A549 (cell line): ENCODE results near the gene CSE1L. TPM values are rescaled to one million over a fixed set of nuclear protein-coding genes. Genes with fewer than 3 reads are reported as not detected.
A peak's percentile ranks its signal among the peaks of the same experiment; 100 is the strongest.
"Not testable (repeated sequence)": the region's sequence is repeated elsewhere in the genome, so short reads cannot be mapped to it uniquely, and the experiment has no call there.

Source experiments
- ATAC-seq, 2 experiments: fragments of 200-7000 bp in 1 of 2; fragments of >200 bp in 1 of 2; cut with Nextera tagmentation in 1 of 2; cut with Tn5 transposase in 1 of 2; 3 replicates each; pipeline versions ENCODE4 v1.8.0 to v1.9.1; 2018 to 2020; ENCODE audit warnings: mild to moderate bottlenecking in 1 of 2, moderate library complexity in 1 of 2
- CTCF ChIA-PET: fragments of 300-600 bp; sonication (Branson Sonifier 250); formaldehyde crosslinking; extraction: SDS; loops from one replicate; lab custom pipeline; 2021; ENCODE audit warnings: antibody characterized with exemption, inconsistent platforms; lab: Yijun Ruan, JAX
- POLR2A ChIA-PET: fragments of 350-600 bp; formaldehyde crosslinking; extraction: SDS; loops from one replicate; lab custom pipeline; 2021; ENCODE audit warnings: antibody characterized with exemption, inconsistent platforms; lab: Yijun Ruan, JAX
- DNase-seq, 2 experiments: peaks; one replicate each; pipeline versions ENCODE4 v3.0.0 to v3.0.0-alpha.2; 2011 to 2016; ENCODE audit warnings: low read depth in 1 of 2, low spot score in 1 of 2
- FAIRE-seq: peaks from 2 replicates; lab custom pipeline; 2011; peaks lifted over from hg19 to GRCh38; lab: Jason Lieb, UNC
- H3K27ac ChIP-seq, 2 experiments: fragments of >200 bp; sonication (Bioruptor Twin); formaldehyde crosslinking; 3 replicates each; pipeline ENCODE4 v1.5.1; 2016 to 2017
- H3K4me1 ChIP-seq: fragments of >200 bp; sonication (Bioruptor Twin); formaldehyde crosslinking; 3 replicates; pipeline ENCODE4 v1.6.1; 2016
- H3K4me2 ChIP-seq: fragments of >200 bp; sonication (Bioruptor Twin); formaldehyde crosslinking; 3 replicates; pipeline ENCODE4 v1.6.1; 2016
- H3K4me3 ChIP-seq: fragments of >200 bp; sonication (Bioruptor Twin); formaldehyde crosslinking; 3 replicates; pipeline ENCODE4 v1.5.1; 2016
- H3K9me3 ChIP-seq: fragments of >200 bp; sonication (Bioruptor Twin); formaldehyde crosslinking; 3 replicates; pipeline ENCODE4 v1.6.1; 2016
- ATOH8 ChIP-seq: fragments of 250-450 bp; sonication (Bioruptor Pico); IDR thresholded peaks from 2 replicates; pipeline ENCODE4 v1.5.0; 2020; ENCODE audit warnings: low read depth, mild to moderate bottlenecking, moderate library complexity
- BHLHE40 ChIP-seq: IDR thresholded peaks from 2 replicates; pipeline ENCODE4 v1.6.1; 2012; ENCODE audit warnings: low read depth, low read length, inconsistent platforms
- CHD2 ChIP-seq: fragments of 150-350 bp; IDR thresholded peaks from 2 replicates; pipeline ENCODE4 v1.6.1; 2014; ENCODE audit warnings: low read length; ENCODE audit not compliant: partially characterized antibody
- CTCF ChIP-seq: fragments of >200 bp; sonication (Bioruptor Twin); formaldehyde crosslinking; IDR thresholded peaks from 3 replicates; pipeline ENCODE4 v1.5.1; 2016
- ELK1 ChIP-seq: fragments of 150-350 bp; IDR thresholded peaks from 2 replicates; pipeline ENCODE4 v1.6.1; 2014; ENCODE audit warnings: low read depth, mild to moderate bottlenecking, low read length
- FOSB ChIP-seq: fragments of 250-450 bp; sonication (Bioruptor Pico); IDR thresholded peaks from 2 replicates; pipeline ENCODE4 v1.5.0; 2020; ENCODE audit warnings: mild to moderate bottlenecking, moderate library complexity
- FOSL2 ChIP-seq, 2 experiments: fragments of 450-650 bp in 1 of 2; fragments of >200 bp in 1 of 2; sonication (Bioruptor Twin) in 1 of 2; formaldehyde crosslinking; IDR thresholded peaks; 2 replicates each; pipeline versions ENCODE4 v1.5.0 to v1.6.1; 2016 to 2020; ENCODE audit warnings: mild to moderate bottlenecking in 1 of 2, moderate library complexity in 1 of 2
- HES2 ChIP-seq: fragments of >200 bp; sonication (Bioruptor Twin); formaldehyde crosslinking; IDR thresholded peaks from 2 replicates; pipeline ENCODE4 v1.6.1; 2016
- HMGXB4 ChIP-seq: fragments of 250-450 bp; sonication (Bioruptor Pico); IDR thresholded peaks from 2 replicates; pipeline ENCODE4 v1.5.0; 2021; ENCODE audit warnings: mild to moderate bottlenecking, moderate library complexity, borderline replicate concordance
- HOXA7 ChIP-seq: fragments of 250-450 bp; sonication (Bioruptor Pico); IDR thresholded peaks from 2 replicates; pipeline ENCODE4 v1.5.0; 2020; ENCODE audit warnings: mild to moderate bottlenecking, moderate library complexity
- HOXB13 ChIP-seq: fragments of 250-450 bp; sonication (Bioruptor Pico); IDR thresholded peaks from 2 replicates; pipeline ENCODE4 v1.5.0; 2020; ENCODE audit warnings: low read depth, mild to moderate bottlenecking, moderate library complexity
- JUNB ChIP-seq: fragments of >200 bp; sonication (Bioruptor Twin); formaldehyde crosslinking; IDR thresholded peaks from 2 replicates; pipeline ENCODE4 v1.6.1; 2016
- MYC ChIP-seq: IDR thresholded peaks from 2 replicates; pipeline ENCODE4 v1.6.1; 2012; ENCODE audit warnings: mild to moderate bottlenecking, inconsistent platforms, low read length, improper control_type of control experiment, borderline replicate concordance
- PHF8 ChIP-seq: fragments of 200-600 bp; sonication (generic); IDR thresholded peaks from 2 replicates; pipeline ENCODE4 v1.6.1; 2016; ENCODE audit warnings: low read depth, mild to moderate bottlenecking, antibody characterized with exemption, moderate library complexity, borderline replicate concordance
- POLR2AphosphoS2 ChIP-seq: conservative IDR thresholded peaks from 2 replicates; pipeline ENCODE4 v1.6.1; 2012; ENCODE audit warnings: low read length, improper control_type of control experiment, inconsistent platforms
- REST ChIP-seq: fragments of 200-600 bp; sonication (generic); IDR thresholded peaks from 2 replicates; pipeline ENCODE4 v1.6.1; 2016; ENCODE audit warnings: antibody characterized with exemption, mild to moderate bottlenecking, moderate library complexity
- RFX5 ChIP-seq: fragments of 450-650 bp; IDR thresholded peaks from 2 replicates; pipeline ENCODE4 v1.7.1; 2014; ENCODE audit warnings: antibody characterized with exemption, mild to moderate bottlenecking, moderate library complexity
- USF2 ChIP-seq: fragments of 450-650 bp; IDR thresholded peaks from 2 replicates; pipeline ENCODE4 v1.6.1; 2014; ENCODE audit warnings: antibody characterized with exemption
- ZC3H11A ChIP-seq: fragments of 450-650 bp; IDR thresholded peaks from 2 replicates; pipeline ENCODE4 v1.6.1; 2014; ENCODE audit warnings: antibody characterized with exemption, mild to moderate bottlenecking
- ZSCAN20 ChIP-seq: fragments of 250-450 bp; sonication (Bioruptor Pico); IDR thresholded peaks from 2 replicates; pipeline ENCODE4 v1.8.0; 2022; ENCODE audit warnings: mild to moderate bottlenecking, moderate library complexity
- WGBS: methylation state at CpG from one replicate; pipeline ENCODE4 v1.1.6; 2017; ENCODE audit errors: missing lambda C conversion rate; 5-methylcytosine and 5-hydroxymethylcytosine counted together
- polyA plus RNA-seq, 4 experiments: library from polyadenylated mRNA; depleted of rRNA in 3 of 4; stranded (reverse); fragments of >200 nt; fragmentation: RNase III in 1 of 4; extraction: RNeasy Plus Mini Kit Qiagen cat#74134 plus additional on column Dnase treatment in 1 of 4; gene quantifications; 2 replicates in 3 of 4; 3 replicates in 1 of 4; pipeline ENCODE4 v1.2.3, GENCODE V29; 2011 to 2017

CSE1L gene
- polyA plus RNA-seq, 2 of the 4 experiments (the other 2 are of a cell fraction): 116 to 125 TPM

GRCh38 chr20:49100292-49100691, 54.2 kb downstream of the CSE1L start:
- H3K4me3 ChIP-seq, H3K4me1 ChIP-seq, H3K27ac ChIP-seq, H3K9me3 ChIP-seq, H3K4me2 ChIP-seq, FAIRE-seq, DNase-seq, ATAC-seq, POLR2A ChIA-PET: not testable (repeated sequence)
- 89% methylated on average over 5 of the region's 5 CpGs for WGBS
- peak; percentile 88 for TF ChIP-seq ZC3H11A
- CTCF ChIA-PET: interaction anchor here (1.2 kb wide), 1 partner anchor 33 kb away, joined by 4 read pairs; no protein-coding TSS in a partner anchor

- WGBS: 92% methylated on average over 4 of the region's 4 CpGs
- Histone ChIP-seq H3K4me2 (no peak overlapping the region), H3K4me3 (no peak overlapping the region), H3K27ac (no peak overlapping the region), H3K4me1 (no peaks in the 10 kb centered on the region), H3K9me3 (no peaks in the 10 kb centered on the region)
- no peak for ATAC-seq
- TF ChIP-seq FOSB (CRISPR knock-in tag) (no peak), REST (no peak), CHD2 (no peak), HOXA7 (CRISPR knock-in tag) (no peak), USF2 (no peak)
- ChIA-PET CTCF (interaction anchor here (0.8 to 1.7 kb wide), 5 partner anchors 24 to 116 kb away, joined by 3 to 4 read pairs (median 3); no protein-coding TSS in a partner anchor), POLR2A (no interaction called here)
- DNase-seq: no peak
- FAIRE-seq: no peak
These were observed 54.9 kb downstream of the CSE1L start for GRCh38 chr20:49100972-49101371.

GRCh38 chr20:49103019-49103418, 56.9 kb downstream of the CSE1L start:
- Histone ChIP-seq H3K4me2 (no peak overlapping the region), H3K9me3 (no peaks in the 10 kb centered on the region), H3K4me3 (no peak overlapping the region), H3K4me1 (no peaks in the 10 kb centered on the region), H3K27ac (no peak overlapping the region)
- ATAC-seq (no peak; a peak in 1 of 6 replicates), FAIRE-seq (no peak), DNase-seq (no peak)
- TF ChIP-seq ELK1: no peak
- TF ChIP-seq MYC: no peak
- no peak for TF ChIP-seq HMGXB4 (CRISPR knock-in tag)
- no peak for TF ChIP-seq POLR2AphosphoS2
- no peak for TF ChIP-seq FOSL2 (IDR thresholded peaks at IDR 0.05)
- TF ChIP-seq FOSL2 (CRISPR knock-in tag; IDR thresholded peaks at IDR 0.05): no peak
- no peak for TF ChIP-seq BHLHE40
- no peak for TF ChIP-seq CTCF
- no peak for TF ChIP-seq JUNB
- TF ChIP-seq RFX5: no peak
- no peak for TF ChIP-seq ATOH8
- TF ChIP-seq ZSCAN20 (CRISPR knock-in tag): no peak
- no peak for TF ChIP-seq HES2
- no peak for TF ChIP-seq PHF8
- TF ChIP-seq HOXB13 (CRISPR knock-in tag): no peak
- ChIA-PET CTCF (no interaction called here), POLR2A (no interaction called here)
- 89% methylated on average over 4 of the region's 4 CpGs for WGBS
